Sigmoid colon (tissue), 4 donors: ENCODE measurements around the gene COL5A2.

ENCODE experiments used
- CTCF ChIP-seq, 4 experiments: fragments of 450-650 bp in 3 of 4; fragments of 200-600 bp in 1 of 4; IDR thresholded peaks; one replicate each; pipeline ENCODE4 v1.5.1; 2016 to 2019; ENCODE audit warnings: antibody characterized with exemption in 4 of 4, mild to moderate bottlenecking in 3 of 4, moderate library complexity in 2 of 4
- POLR2A ChIP-seq, 2 donors: fragments of 450-650 bp; IDR thresholded peaks; one replicate each; pipeline ENCODE4 v1.6.1; 2016; ENCODE audit warnings: antibody characterized with exemption in 2 of 2, mild to moderate bottlenecking in 2 of 2, moderate library complexity in 2 of 2
- POLR2AphosphoS5 ChIP-seq, 4 donors: sonication (generic); formaldehyde crosslinking; IDR thresholded peaks; one replicate each; pipeline ENCODE4 v1.6.1; 2017; ENCODE audit warnings: antibody characterized with exemption in 4 of 4

- TF ChIP-seq CTCF (IDR thresholded peaks at IDR 0.05) = no peak
- no peak for TF ChIP-seq POLR2A (IDR thresholded peaks at IDR 0.05)
- TF ChIP-seq POLR2AphosphoS5 (IDR thresholded peaks at IDR 0.05) = no peak
These were observed 76.8 kb downstream of the COL5A2 start for GRCh38 chr2:189102735-189103134.
